ENCODE results near the gene PPARD. TPM values are rescaled to one million over a fixed set of nuclear protein-coding genes. Genes with fewer than 3 reads are reported as not detected.

PPARD gene
- total RNA-seq, 2 experiments from 2014 or later, result 6.1 to 11.9 TPM

GRCh38 chr6:35378261-35378660 is 35.9 kb downstream of the PPARD start:
- no peak overlapping the region for H3K4me3 ChIP-seq (ENCODE audit: low read depth, low read length, poor library complexity, severe bottlenecking)
- no peak overlapping the region for H3K4me2 ChIP-seq (ENCODE audit: low read length)
- H3K4me1 ChIP-seq (ENCODE audit: insufficient read depth, low read length, poor library complexity, severe bottlenecking), result peaks cover 5% of the 10 kb centered on the region
- no peaks in the 10 kb centered on the region for H3K79me2 ChIP-seq (ENCODE audit: insufficient read depth, low read depth, low read length)
- CTCF ChIA-PET (ENCODE audit: unreplicated experiment), result no interaction called here
- H3K27ac ChIP-seq (ENCODE audit: low read depth, low read length, poor library complexity, severe bottlenecking), result no peak overlapping the region
- DNase-seq (ENCODE audit: low spot score), result no peak
- H4K20me1 ChIP-seq (ENCODE audit: insufficient read depth, low read length), result no peaks in the 10 kb centered on the region
- no TSS peak for BruUV-seq (replicated peaks)
- H3K9me2 ChIP-seq (ENCODE audit: insufficient read depth, low read length), result no peaks in the 10 kb centered on the region
- 0 out of 2 replicates have a peak, but pooled peaks cover 11% of the 10 kb centered on the region for H3K9me3 ChIP-seq (ENCODE audit: low read length)
- H2AFZ ChIP-seq (ENCODE audit: low read length), result no peak overlapping the region
- intact Hi-C loops (cut with micrococcal nuclease; ENCODE audit: unreplicated experiment), result no loop called here
- H3K36me3 ChIP-seq (ENCODE audit: insufficient read depth, low read length), result peaks cover 6% of the 10 kb centered on the region; the same call in 1 of the 2 replicates
- TF ChIP-seq CTCF (conservative IDR thresholded peaks at IDR 0.05; ENCODE audit: low read length), result no peak
- TF ChIP-seq EZH2phosphoT487 (IDR thresholded peaks at IDR 0.05; ENCODE audit: borderline replicate concordance, low read depth, low read length), result no peak
- POLR2A ChIA-PET, result no interaction called here

- no peaks in the 10 kb centered on the region for H3K9me2 ChIP-seq (ENCODE audit: insufficient read depth, low read length)
- H3K4me1 ChIP-seq (ENCODE audit: insufficient read depth, low read length, poor library complexity, severe bottlenecking), result peaks cover 5% of the 10 kb centered on the region
- H3K4me2 ChIP-seq (ENCODE audit: low read length), result no peak overlapping the region
- no peak overlapping the region for H3K27ac ChIP-seq (ENCODE audit: low read depth, low read length, poor library complexity, severe bottlenecking)
- no peak overlapping the region for H3K4me3 ChIP-seq (ENCODE audit: low read depth, low read length, poor library complexity, severe bottlenecking)
- intact Hi-C loops (cut with micrococcal nuclease; ENCODE audit: unreplicated experiment), result no loop called here
- POLR2A ChIA-PET, result no interaction called here
- H3K9me3 ChIP-seq (ENCODE audit: low read length), result 0 out of 2 replicates have a peak, but pooled peaks cover 11% of the 10 kb centered on the region
- H3K36me3 ChIP-seq (ENCODE audit: insufficient read depth, low read length), result peaks cover 6% of the 10 kb centered on the region; the same call in 1 of the 2 replicates
- no peaks in the 10 kb centered on the region for H4K20me1 ChIP-seq (ENCODE audit: insufficient read depth, low read length)
- no TSS peak for BruUV-seq (replicated peaks)
- no peaks in the 10 kb centered on the region for H3K79me2 ChIP-seq (ENCODE audit: insufficient read depth, low read depth, low read length)
- CTCF ChIA-PET (ENCODE audit: unreplicated experiment), result no interaction called here
- DNase-seq (ENCODE audit: low spot score), result no peak
- TF ChIP-seq EZH2phosphoT487 (IDR thresholded peaks at IDR 0.05; ENCODE audit: borderline replicate concordance, low read depth, low read length), result no peak
- no peak for TF ChIP-seq CTCF (conservative IDR thresholded peaks at IDR 0.05; ENCODE audit: low read length)
- no peak overlapping the region for H2AFZ ChIP-seq (ENCODE audit: low read length)
Measured at GRCh38 chr6:35381132-35381531, 38.8 kb downstream of the PPARD start.

GRCh38 chr6:35382015-35382414 is 39.7 kb downstream of the PPARD start:
- intact Hi-C loops (cut with micrococcal nuclease; ENCODE audit: unreplicated experiment), result no loop called here
- ChIA-PET POLR2A (no interaction called here), CTCF (ENCODE audit: unreplicated experiment) (no interaction called here)
- H3K36me3 ChIP-seq (ENCODE audit: insufficient read depth, low read length), result peaks cover 6% of the 10 kb centered on the region; the same call in 1 of the 2 replicates
- H3K4me3 ChIP-seq (ENCODE audit: low read depth, low read length, poor library complexity, severe bottlenecking), result no peak overlapping the region
- no peak overlapping the region for H2AFZ ChIP-seq (ENCODE audit: low read length)
- BruUV-seq (replicated peaks), result no TSS peak
- TF ChIP-seq EZH2phosphoT487 (IDR thresholded peaks at IDR 0.05; ENCODE audit: borderline replicate concordance, low read depth, low read length) (no peak), CTCF (conservative IDR thresholded peaks at IDR 0.05; ENCODE audit: low read length) (no peak)
- 0 out of 2 replicates have a peak, but pooled peaks cover 11% of the 10 kb centered on the region for H3K9me3 ChIP-seq (ENCODE audit: low read length)
- H3K79me2 ChIP-seq (ENCODE audit: insufficient read depth, low read depth, low read length), result no peaks in the 10 kb centered on the region
- DNase-seq (ENCODE audit: low spot score), result no peak
- no peak overlapping the region for H3K27ac ChIP-seq (ENCODE audit: low read depth, low read length, poor library complexity, severe bottlenecking)
- H3K4me1 ChIP-seq (ENCODE audit: insufficient read depth, low read length, poor library complexity, severe bottlenecking), result peaks cover 13% of the 10 kb centered on the region
- no peaks in the 10 kb centered on the region for H4K20me1 ChIP-seq (ENCODE audit: insufficient read depth, low read length)
- no peaks in the 10 kb centered on the region for H3K9me2 ChIP-seq (ENCODE audit: insufficient read depth, low read length)
- no peak overlapping the region for H3K4me2 ChIP-seq (ENCODE audit: low read length)

Measured in OCI-LY7 (cell line).